Astrocyte of the spinal cord (primary cell): ENCODE data around the gene KANK2.

Experiments used
- DNase-seq: peaks from one replicate; pipeline ENCODE4 v3.0.0; 2011; ENCODE audit warnings: low read depth, low spot score
- H3K4me3 ChIP-seq: 2 replicates; pipeline ENCODE4 v1.5.1; 2011; ENCODE audit warnings: low read depth, mild to moderate bottlenecking, low read length, moderate library complexity
- CTCF ChIP-seq: IDR thresholded peaks from 2 replicates; pipeline ENCODE4 v1.5.1; 2012; ENCODE audit warnings: low read depth, mild to moderate bottlenecking, low read length, inconsistent platforms
- in situ Hi-C: cut with HindIII; loops from 2 replicates; pipeline ENCODE4 v1.10.0; 2017; ENCODE audit warnings: low sequenced_read_pairs

KANK2 gene

GRCh38 chr19:11210656-11210928 is 13.2 kb upstream of the KANK2 start:
- no peak for DNase-seq
- H3K4me3 ChIP-seq, result no peak overlapping the region
- in situ Hi-C loops, result no loop called here
- no peak for TF ChIP-seq CTCF

GRCh38 chr19:11209839-11210655 is 12.7 kb upstream of the KANK2 start:
- TF ChIP-seq CTCF, result no peak
- DNase-seq, result no peak
- H3K4me3 ChIP-seq, result no peak overlapping the region
- in situ Hi-C loops, result no loop called here

GRCh38 chr19:11208561-11209471 is 11.5 kb upstream of the KANK2 start:
- TF ChIP-seq CTCF, result no peak
- in situ Hi-C loops, result no loop called here
- H3K4me3 ChIP-seq, result no peak overlapping the region
- DNase-seq, result no peak

- no peak overlapping the region for H3K4me3 ChIP-seq
- in situ Hi-C loops, result no loop called here
- TF ChIP-seq CTCF, result no peak
- DNase-seq, result no peak
Measured at GRCh38 chr19:11205939-11206570, 8.7 kb upstream of the KANK2 start.

GRCh38 chr19:11204943-11205349 is 7.6 kb upstream of the KANK2 start:
- TF ChIP-seq CTCF, result no peak
- no peak overlapping the region for H3K4me3 ChIP-seq
- in situ Hi-C loops, result no loop called here
- no peak for DNase-seq

GRCh38 chr19:11204076-11204602 is 6.8 kb upstream of the KANK2 start:
- no peak for TF ChIP-seq CTCF
- no peak for DNase-seq
- no peak overlapping the region for H3K4me3 ChIP-seq
- in situ Hi-C loops, result no loop called here
